PFSK-1 (cell line): ENCODE measurements around the gene MSI2.

Experiments used
- FOXP2 ChIP-seq: optimal IDR thresholded peaks from 2 replicates; pipeline ENCODE3; 2011; ENCODE audit warnings: borderline replicate concordance, control low read depth, inconsistent platforms; ENCODE audit not compliant: insufficient read depth; ENCODE audit errors: extremely low read length, extremely low read depth
- POLR2AphosphoS5 ChIP-seq: IDR thresholded peaks from 2 replicates; pipeline ENCODE4 v1.6.1; 2012; ENCODE audit warnings: low read depth, mild to moderate bottlenecking, control low read depth, low read length, moderate library complexity
- SIN3A ChIP-seq: IDR thresholded peaks from 2 replicates; pipeline ENCODE4 v1.6.1; 2012; ENCODE audit warnings: mild to moderate bottlenecking, low read length, moderate library complexity, borderline replicate concordance; ENCODE audit not compliant: insufficient read depth
- TAF1 ChIP-seq: IDR thresholded peaks from 2 replicates; pipeline ENCODE4 v1.6.1; 2012; ENCODE audit warnings: low read length, control low read depth, borderline replicate concordance; ENCODE audit not compliant: insufficient read depth
- TF ChIP-seq, protein P1 (sequence below), 2 experiments: IDR thresholded peaks; 2 replicates each; pipeline versions ENCODE4 v1.6.1 to v1.8.0; 2011 to 2012; ENCODE audit warnings: low read depth in 2 of 2, low read length in 2 of 2, control low read depth in 1 of 2, inconsistent platforms in 1 of 2, mild to moderate bottlenecking in 1 of 2, moderate library complexity in 1 of 2; ENCODE audit not compliant: insufficient read depth in 1 of 2

DNA sequence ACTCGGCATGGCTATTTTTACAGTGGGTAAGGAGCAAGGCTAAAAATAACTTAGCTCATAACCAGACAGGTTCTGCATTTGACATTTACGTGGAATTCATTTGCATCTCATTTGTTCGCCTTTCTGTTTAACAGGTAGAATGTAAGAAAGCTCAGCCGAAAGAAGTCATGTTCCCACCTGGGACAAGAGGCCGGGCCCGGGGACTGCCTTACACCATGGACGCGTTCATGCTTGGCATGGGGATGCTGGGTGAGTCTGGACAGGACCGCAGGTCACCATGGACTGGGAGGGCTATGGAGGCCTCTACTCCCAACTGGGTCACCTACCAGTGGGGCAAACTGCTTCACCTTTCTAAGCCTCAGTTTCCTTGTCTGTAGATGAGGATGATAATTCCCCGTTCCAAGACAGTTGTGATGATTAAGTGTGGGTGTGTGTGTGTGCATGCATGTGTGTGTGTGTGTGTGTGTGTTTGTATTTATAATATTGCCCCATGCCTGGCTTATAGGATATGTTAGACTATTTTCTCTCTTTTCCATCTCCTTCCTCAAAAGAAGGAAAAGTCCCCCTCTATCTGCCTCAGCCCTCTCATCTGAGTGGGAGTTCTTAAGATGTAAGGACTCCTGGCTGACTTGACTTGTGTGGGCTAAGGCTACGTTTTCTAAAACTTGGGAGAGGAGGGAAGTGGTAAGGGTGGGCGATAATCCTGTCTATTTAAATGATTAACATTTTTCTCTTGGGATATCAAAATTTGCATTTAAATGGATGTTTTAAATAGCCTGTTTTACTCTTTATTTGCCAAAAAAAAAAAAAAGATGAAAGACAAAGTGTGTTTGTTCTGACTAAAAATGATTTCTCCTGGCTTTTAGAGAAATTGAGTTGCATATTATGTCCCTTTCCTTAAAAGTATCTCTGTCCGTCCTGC, 359.8 kb downstream of the MSI2 start:
- TF ChIP-seq, protein P1, sequence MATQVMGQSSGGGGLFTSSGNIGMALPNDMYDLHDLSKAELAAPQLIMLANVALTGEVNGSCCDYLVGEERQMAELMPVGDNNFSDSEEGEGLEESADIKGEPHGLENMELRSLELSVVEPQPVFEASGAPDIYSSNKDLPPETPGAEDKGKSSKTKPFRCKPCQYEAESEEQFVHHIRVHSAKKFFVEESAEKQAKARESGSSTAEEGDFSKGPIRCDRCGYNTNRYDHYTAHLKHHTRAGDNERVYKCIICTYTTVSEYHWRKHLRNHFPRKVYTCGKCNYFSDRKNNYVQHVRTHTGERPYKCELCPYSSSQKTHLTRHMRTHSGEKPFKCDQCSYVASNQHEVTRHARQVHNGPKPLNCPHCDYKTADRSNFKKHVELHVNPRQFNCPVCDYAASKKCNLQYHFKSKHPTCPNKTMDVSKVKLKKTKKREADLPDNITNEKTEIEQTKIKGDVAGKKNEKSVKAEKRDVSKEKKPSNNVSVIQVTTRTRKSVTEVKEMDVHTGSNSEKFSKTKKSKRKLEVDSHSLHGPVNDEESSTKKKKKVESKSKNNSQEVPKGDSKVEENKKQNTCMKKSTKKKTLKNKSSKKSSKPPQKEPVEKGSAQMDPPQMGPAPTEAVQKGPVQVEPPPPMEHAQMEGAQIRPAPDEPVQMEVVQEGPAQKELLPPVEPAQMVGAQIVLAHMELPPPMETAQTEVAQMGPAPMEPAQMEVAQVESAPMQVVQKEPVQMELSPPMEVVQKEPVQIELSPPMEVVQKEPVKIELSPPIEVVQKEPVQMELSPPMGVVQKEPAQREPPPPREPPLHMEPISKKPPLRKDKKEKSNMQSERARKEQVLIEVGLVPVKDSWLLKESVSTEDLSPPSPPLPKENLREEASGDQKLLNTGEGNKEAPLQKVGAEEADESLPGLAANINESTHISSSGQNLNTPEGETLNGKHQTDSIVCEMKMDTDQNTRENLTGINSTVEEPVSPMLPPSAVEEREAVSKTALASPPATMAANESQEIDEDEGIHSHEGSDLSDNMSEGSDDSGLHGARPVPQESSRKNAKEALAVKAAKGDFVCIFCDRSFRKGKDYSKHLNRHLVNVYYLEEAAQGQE (IDR thresholded peaks at IDR 0.05; ENCODE audit: insufficient read depth in 1 of 2, low read depth in 2 of 2, low read length in 2 of 2): no peak
- TF ChIP-seq POLR2AphosphoS5 (no peak), TAF1 (no peak), FOXP2 (no peak), SIN3A (no peak)
